Measurements from ENCODE around the gene NTN1.
"Not testable (repeated sequence)": the region's sequence is repeated elsewhere in the genome, so short reads cannot be mapped to it uniquely, and the experiment has no call there.

NTN1 gene

GRCh38 chr17:9123594-9124553 is 102.6 kb downstream of the NTN1 start:
- DNase-seq (ENCODE audit: low read depth in 2 of 2) = no peak

- DNase-seq (ENCODE audit: low read depth in 2 of 2) = no peak
Observed at GRCh38 chr17:9124554-9124935, 103.2 kb downstream of the NTN1 start.

- DNase-seq (ENCODE audit: low read depth in 2 of 2) = no peak
Observed at GRCh38 chr17:9125722-9126121, 104.4 kb downstream of the NTN1 start.

- no peak for DNase-seq (ENCODE audit: low read depth in 2 of 2)
Observed at GRCh38 chr17:9127340-9127739, 106.0 kb downstream of the NTN1 start.

- no peak for DNase-seq (ENCODE audit: low read depth in 2 of 2)
Observed at GRCh38 chr17:9131371-9131770, 110.1 kb downstream of the NTN1 start.

GRCh38 chr17:9132291-9132690 is 111.0 kb downstream of the NTN1 start:
- no peak for DNase-seq (ENCODE audit: low read depth in 2 of 2)

GRCh38 chr17:9132944-9133610 is 111.8 kb downstream of the NTN1 start:
- DNase-seq (ENCODE audit: low read depth in 2 of 2) = no peak

GRCh38 chr17:9138161-9138717 is 116.9 kb downstream of the NTN1 start:
- DNase-seq (ENCODE audit: low read depth in 2 of 2) = no peak

GRCh38 chr17:9139695-9140094 is 118.4 kb downstream of the NTN1 start:
- no peak for DNase-seq (ENCODE audit: low read depth in 2 of 2)

- no peak for DNase-seq (ENCODE audit: low read depth in 2 of 2)
Observed at GRCh38 chr17:9140550-9141424, 119.5 kb downstream of the NTN1 start.

- DNase-seq (ENCODE audit: low read depth in 2 of 2) = no peak
Observed at GRCh38 chr17:9141425-9141753, 120.1 kb downstream of the NTN1 start.

GRCh38 chr17:9142772-9143494 is 121.6 kb downstream of the NTN1 start:
- no peak for DNase-seq (ENCODE audit: low read depth in 2 of 2)

GRCh38 chr17:9144502-9145249 is 123.4 kb downstream of the NTN1 start:
- no peak for DNase-seq (ENCODE audit: low read depth in 2 of 2)

- DNase-seq (ENCODE audit: low read depth in 2 of 2) = no peak
Observed at GRCh38 chr17:9146064-9146463, 124.8 kb downstream of the NTN1 start.

GRCh38 chr17:9148905-9149525 is 127.7 kb downstream of the NTN1 start:
- no peak for DNase-seq (ENCODE audit: low read depth in 2 of 2)

GRCh38 chr17:9150446-9151090 is 129.3 kb downstream of the NTN1 start:
- no peak for DNase-seq (ENCODE audit: low read depth in 2 of 2)

- no peak for DNase-seq (ENCODE audit: low read depth in 2 of 2)
Observed at GRCh38 chr17:9151091-9151490, 129.8 kb downstream of the NTN1 start.

GRCh38 chr17:9151740-9152139 is 130.4 kb downstream of the NTN1 start:
- not testable (repeated sequence) for DNase-seq (ENCODE audit: low read depth in 2 of 2)

Measured in fibroblast of skin of left biceps (primary cell).